ENCODE results near the gene NELL1.

- TF ChIP-seq POLR2AphosphoS5 (IDR thresholded peaks at IDR 0.05) (no peak), POLR2A (IDR thresholded peaks at IDR 0.05) (no peak)
These were observed 654.2 kb downstream of the NELL1 start for GRCh38 chr11:21323617-21324016.
